ENCODE results near the gene MEIS2.
A peak's percentile ranks its signal among the peaks of the same experiment; 100 is the strongest.

Gene MEIS2

DNA sequence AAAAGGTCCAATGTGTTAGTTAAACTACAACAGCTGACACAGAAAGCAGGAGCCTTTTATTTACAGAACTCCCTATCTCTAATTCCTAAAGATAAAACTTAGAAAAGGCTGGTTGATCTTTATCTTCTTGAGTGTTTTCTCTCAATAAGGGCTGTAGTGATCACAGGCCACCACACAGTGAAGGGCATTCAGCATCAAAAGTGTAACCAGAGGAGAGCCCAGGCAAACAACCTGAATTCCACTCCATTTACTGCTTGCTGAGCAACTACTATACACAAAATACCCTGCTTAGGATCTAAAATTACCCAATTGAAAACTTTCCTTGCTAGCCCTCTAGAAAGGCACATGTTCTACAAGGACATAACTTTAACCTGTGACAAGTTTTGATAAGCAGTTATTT, 122.7 kb downstream of the MEIS2 start:
- Mint-ChIP-seq H3K4me3 (no peak overlapping the region), H3K9me3 (peaks cover 17% of the 10 kb centered on the region), H3K27me3 (ENCODE audit: low read depth) (no peaks in the 10 kb centered on the region), H3K27ac (no peak overlapping the region), H3K4me1 (no peaks in the 10 kb centered on the region), H3K36me3 (ENCODE audit: low read depth) (peaks cover 75% of the 10 kb centered on the region)
- TF ChIP-seq, protein P1, sequence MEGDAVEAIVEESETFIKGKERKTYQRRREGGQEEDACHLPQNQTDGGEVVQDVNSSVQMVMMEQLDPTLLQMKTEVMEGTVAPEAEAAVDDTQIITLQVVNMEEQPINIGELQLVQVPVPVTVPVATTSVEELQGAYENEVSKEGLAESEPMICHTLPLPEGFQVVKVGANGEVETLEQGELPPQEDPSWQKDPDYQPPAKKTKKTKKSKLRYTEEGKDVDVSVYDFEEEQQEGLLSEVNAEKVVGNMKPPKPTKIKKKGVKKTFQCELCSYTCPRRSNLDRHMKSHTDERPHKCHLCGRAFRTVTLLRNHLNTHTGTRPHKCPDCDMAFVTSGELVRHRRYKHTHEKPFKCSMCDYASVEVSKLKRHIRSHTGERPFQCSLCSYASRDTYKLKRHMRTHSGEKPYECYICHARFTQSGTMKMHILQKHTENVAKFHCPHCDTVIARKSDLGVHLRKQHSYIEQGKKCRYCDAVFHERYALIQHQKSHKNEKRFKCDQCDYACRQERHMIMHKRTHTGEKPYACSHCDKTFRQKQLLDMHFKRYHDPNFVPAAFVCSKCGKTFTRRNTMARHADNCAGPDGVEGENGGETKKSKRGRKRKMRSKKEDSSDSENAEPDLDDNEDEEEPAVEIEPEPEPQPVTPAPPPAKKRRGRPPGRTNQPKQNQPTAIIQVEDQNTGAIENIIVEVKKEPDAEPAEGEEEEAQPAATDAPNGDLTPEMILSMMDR (IDR thresholded peaks at IDR 0.05; ENCODE audit: unreplicated experiment in 3 of 3) = no peak

DNA sequence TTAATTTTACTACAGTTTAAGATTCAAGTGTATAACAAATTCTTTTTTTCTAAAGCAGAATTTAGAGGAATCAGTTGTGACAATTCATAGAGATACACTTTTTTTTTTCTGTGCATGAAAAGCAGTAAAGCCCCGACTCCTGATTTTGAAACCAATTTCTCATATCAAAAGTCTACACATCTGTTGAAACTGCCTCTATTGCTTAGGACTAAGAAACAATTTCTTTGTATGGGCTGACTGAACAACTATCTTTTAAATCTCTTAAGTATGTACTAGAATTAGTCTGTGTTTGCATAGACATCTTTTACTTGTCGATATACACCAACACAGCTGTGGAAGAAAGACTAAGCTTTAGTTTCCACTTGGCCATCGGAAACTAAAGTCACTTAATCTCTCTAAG, 127.6 kb downstream of the MEIS2 start:
- peaks cover 51% of the 10 kb centered on the region for H3K36me3 Mint-ChIP-seq (ENCODE audit: low read depth)
- H3K4me1 Mint-ChIP-seq = no peaks in the 10 kb centered on the region
- no peaks in the 10 kb centered on the region for H3K27me3 Mint-ChIP-seq (ENCODE audit: low read depth)
- TF ChIP-seq, protein P1 (IDR thresholded peaks at IDR 0.05; ENCODE audit: unreplicated experiment in 3 of 3) = no peak
- no peak overlapping the region for H3K4me3 Mint-ChIP-seq
- no peaks in the 10 kb centered on the region for H3K9me3 Mint-ChIP-seq
- no peak overlapping the region for H3K27ac Mint-ChIP-seq

DNA sequence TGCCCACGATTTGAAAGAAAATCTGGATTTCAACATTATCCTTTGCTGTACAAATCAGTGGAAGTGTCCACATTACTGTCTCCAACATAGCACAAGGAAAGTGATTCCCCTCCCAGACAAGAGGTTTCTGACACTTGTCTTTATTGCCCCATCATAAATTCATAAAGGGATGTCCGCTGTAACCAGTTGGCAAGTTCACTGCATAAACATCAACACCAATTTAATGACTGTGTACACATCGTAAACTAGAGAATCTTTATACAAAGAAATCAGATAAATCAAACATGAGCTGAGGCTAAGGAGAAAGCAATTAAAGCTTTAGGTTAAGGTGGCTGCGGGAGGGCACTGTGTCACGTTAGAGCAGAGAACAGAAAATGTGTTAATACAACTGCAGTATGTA, 129.8 kb downstream of the MEIS2 start:
- Mint-ChIP-seq H3K27ac (peak overlapping the region in 1 of 3 experiments; percentile 4), H3K4me1 (no peaks in the 10 kb centered on the region), H3K27me3 (ENCODE audit: low read depth) (no peaks in the 10 kb centered on the region), H3K36me3 (ENCODE audit: low read depth) (peaks cover 37% of the 10 kb centered on the region), H3K9me3 (no peaks in the 10 kb centered on the region), H3K4me3 (no peak overlapping the region)
- TF ChIP-seq, protein P1 (IDR thresholded peaks at IDR 0.05; ENCODE audit: unreplicated experiment in 3 of 3) = no peak

DNA sequence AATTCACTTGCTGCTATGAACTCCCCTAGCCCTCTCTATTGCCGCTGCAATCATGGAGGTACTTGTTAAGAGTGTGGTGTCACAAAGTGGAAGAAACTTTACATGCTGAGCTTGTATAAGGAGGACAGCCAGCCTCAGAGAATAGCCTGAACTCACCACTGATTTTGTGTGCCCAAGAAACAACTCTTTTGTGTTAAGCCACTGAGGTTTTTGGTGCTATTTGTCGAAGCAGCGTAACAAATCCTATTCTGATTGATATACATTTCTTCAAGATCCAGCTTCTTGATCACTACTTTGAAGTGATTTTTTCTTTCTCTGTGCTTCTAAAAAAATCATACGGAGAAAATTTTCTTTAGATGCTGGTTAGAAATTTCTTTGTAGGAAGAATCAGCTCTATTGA, 132.4 kb downstream of the MEIS2 start:
- Mint-ChIP-seq H3K4me1 (no peaks in the 10 kb centered on the region), H3K36me3 (ENCODE audit: low read depth) (peaks cover 12% of the 10 kb centered on the region), H3K27ac (no peak overlapping the region), H3K4me3 (no peak overlapping the region), H3K9me3 (no peaks in the 10 kb centered on the region), H3K27me3 (ENCODE audit: low read depth) (no peaks in the 10 kb centered on the region)
- TF ChIP-seq, protein P1 (IDR thresholded peaks at IDR 0.05; ENCODE audit: unreplicated experiment in 3 of 3) = no peak

DNA sequence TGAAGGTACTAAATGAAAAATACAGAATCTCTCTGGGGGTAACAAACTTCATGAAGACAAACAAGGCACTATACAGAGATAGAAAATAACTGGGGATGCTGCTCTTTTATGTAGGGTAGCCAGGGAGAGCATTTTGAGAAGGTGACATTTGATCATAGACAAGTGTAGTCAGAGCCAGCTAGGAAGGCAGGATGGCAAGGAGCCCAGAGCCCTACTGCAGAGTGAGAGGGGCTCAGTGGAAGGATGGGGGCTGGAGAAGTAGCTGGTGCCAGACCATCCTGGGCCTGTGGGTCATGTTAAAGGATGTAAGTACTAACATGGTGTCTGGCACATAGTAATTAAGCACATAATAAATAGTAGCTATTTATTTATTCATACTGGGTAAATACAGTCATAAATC, 133.6 kb downstream of the MEIS2 start:
- Mint-ChIP-seq H3K36me3 (ENCODE audit: low read depth) (peaks cover 10% of the 10 kb centered on the region), H3K27me3 (ENCODE audit: low read depth) (no peaks in the 10 kb centered on the region), H3K4me3 (no peak overlapping the region), H3K4me1 (no peaks in the 10 kb centered on the region), H3K9me3 (no peaks in the 10 kb centered on the region), H3K27ac (no peak overlapping the region)
- TF ChIP-seq, protein P1 (IDR thresholded peaks at IDR 0.05; ENCODE audit: unreplicated experiment in 3 of 3) = no peak

DNA sequence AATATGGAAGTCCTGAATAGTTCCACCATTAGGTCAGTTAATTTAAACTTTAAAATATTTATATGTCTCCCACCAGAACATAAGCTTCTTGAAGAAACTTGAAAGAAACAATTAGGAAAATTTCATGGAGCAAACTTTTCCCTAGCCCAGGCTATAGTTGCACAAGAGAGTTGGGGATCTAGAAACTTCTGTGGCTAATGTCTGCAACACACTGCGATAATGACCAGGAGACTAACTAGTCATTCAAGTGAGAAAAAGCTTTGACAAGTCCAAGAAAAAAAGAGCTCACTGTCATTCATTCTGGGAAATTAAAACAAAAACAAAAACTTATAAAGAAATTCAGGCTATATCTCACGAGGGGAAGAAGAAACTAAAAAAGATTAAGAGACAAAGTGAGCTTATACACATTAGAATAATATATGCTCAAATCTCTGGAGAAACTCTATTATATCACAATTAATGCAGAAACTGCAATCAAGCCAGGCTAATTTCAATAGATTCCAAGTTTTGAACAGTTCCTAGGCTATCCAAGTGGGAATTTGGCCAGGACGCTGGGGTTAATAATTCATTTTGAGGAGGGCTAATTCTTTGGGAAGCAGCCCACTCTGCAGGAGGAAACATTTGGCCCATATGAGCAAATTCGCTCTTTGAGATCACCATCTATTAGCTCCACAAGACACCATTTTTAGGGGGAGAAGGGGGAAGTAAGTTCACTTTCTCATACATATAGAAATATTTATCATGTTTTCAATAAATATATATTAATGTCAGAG, 134.6 kb downstream of the MEIS2 start:
- H3K9me3 Mint-ChIP-seq = no peaks in the 10 kb centered on the region
- H3K27ac Mint-ChIP-seq = no peak overlapping the region
- H3K4me3 Mint-ChIP-seq = no peak overlapping the region
- peaks cover 14% of the 10 kb centered on the region for H3K36me3 Mint-ChIP-seq (ENCODE audit: low read depth)
- H3K4me1 Mint-ChIP-seq = peaks cover 6% of the 10 kb centered on the region
- H3K27me3 Mint-ChIP-seq (ENCODE audit: low read depth) = no peaks in the 10 kb centered on the region
- TF ChIP-seq, protein P1 (IDR thresholded peaks at IDR 0.05; ENCODE audit: unreplicated experiment in 3 of 3) = no peak

All from nephron (organoid).